Suprapubic skin (tissue), 4 donors: ENCODE results near the gene PROX1.

Source experiments
- CTCF ChIP-seq, 2 donors: fragments of 200-600 bp in 1 of 2; fragments of 450-650 bp in 1 of 2; sonication (generic) in 1 of 2; IDR thresholded peaks; one replicate each; pipeline ENCODE4 v1.5.1; 2016 to 2019; ENCODE audit warnings: antibody characterized with exemption in 2 of 2, mild to moderate bottlenecking in 1 of 2, moderate library complexity in 1 of 2
- EP300 ChIP-seq: sonication (generic); formaldehyde crosslinking; IDR thresholded peaks from one replicate; pipeline ENCODE4 v1.6.1; 2017; ENCODE audit warnings: antibody characterized with exemption
- POLR2A ChIP-seq, 2 donors: fragments of 450-650 bp; IDR thresholded peaks; one replicate each; pipeline ENCODE4 v1.6.1; 2017; ENCODE audit warnings: antibody characterized with exemption in 2 of 2, mild to moderate bottlenecking in 2 of 2, moderate library complexity in 2 of 2
- POLR2AphosphoS5 ChIP-seq, 3 donors: sonication (generic); formaldehyde crosslinking; IDR thresholded peaks; one replicate each; pipeline ENCODE4 v1.6.1; 2017; ENCODE audit warnings: antibody characterized with exemption in 3 of 3

GRCh38 chr1:214074477-214074876, 86.7 kb downstream of the PROX1 start:
- TF ChIP-seq POLR2AphosphoS5 (IDR thresholded peaks at IDR 0.05) (no peak), POLR2A (IDR thresholded peaks at IDR 0.05) (no peak), CTCF (IDR thresholded peaks at IDR 0.05) (no peak), EP300 (no peak)
